GM12878 (cell line): Measurements from ENCODE around the gene EIF2S2.

Experiments
- CTCF ChIP-seq, 3 experiments: IDR thresholded peaks in 2 of 3; conservative IDR thresholded peaks in 1 of 3; 2 replicates each; pipeline ENCODE4 v1.5.1; 2011; ENCODE audit warnings: low read depth in 3 of 3, low read length in 3 of 3, mild to moderate bottlenecking in 3 of 3, control low read depth in 2 of 3, moderate library complexity in 2 of 3, inconsistent platforms in 1 of 3, mixed read lengths in 1 of 3; ENCODE audit not compliant: control insufficient read depth in 2 of 3, insufficient read depth in 1 of 3; ENCODE audit errors: extremely low read depth in 1 of 3
- ETV6 ChIP-seq, 2 experiments: fragments of 450-650 bp in 1 of 2; IDR thresholded peaks in 1 of 2; conservative IDR thresholded peaks in 1 of 2; 2 replicates each; pipeline ENCODE4 v1.6.1; 2014; ENCODE audit warnings: antibody characterized with exemption in 1 of 2, borderline replicate concordance in 1 of 2, low read depth in 1 of 2, mild to moderate bottlenecking in 1 of 2, moderate library complexity in 1 of 2
- JUND ChIP-seq: IDR thresholded peaks from 2 replicates; pipeline ENCODE4 v1.6.1; 2012; ENCODE audit warnings: low read depth, mild to moderate bottlenecking, low read length, improper control_type of control experiment, moderate library complexity
- MYB ChIP-seq: fragments of 150-350 bp; IDR thresholded peaks from 2 replicates; pipeline ENCODE4 v1.6.1; 2014; ENCODE audit warnings: mild to moderate bottlenecking, low read depth, low read length, borderline replicate concordance
- TCF12 ChIP-seq: IDR thresholded peaks from 2 replicates; pipeline ENCODE4 v1.6.1; 2011; ENCODE audit warnings: low read depth, mild to moderate bottlenecking, low read length

DNA sequence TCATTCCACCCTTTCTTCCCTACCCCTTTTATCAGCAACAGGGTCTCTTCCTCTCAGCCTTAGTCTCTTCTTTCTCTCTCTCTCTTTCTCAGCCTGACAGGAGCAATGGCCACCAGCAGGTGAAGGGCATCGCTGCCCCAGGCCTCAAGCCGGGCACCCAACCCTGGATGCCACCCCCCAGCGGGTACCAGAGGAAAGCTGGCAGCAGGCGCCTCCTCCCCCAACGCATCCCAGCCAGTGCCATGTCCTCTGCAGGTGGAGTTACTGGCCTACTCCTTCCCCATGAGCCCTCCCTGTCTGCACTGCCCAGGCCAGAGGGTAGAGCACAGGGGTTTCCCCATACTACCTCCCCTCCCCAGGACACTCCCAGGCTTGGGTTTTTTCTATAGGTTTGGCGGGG, 32.2 kb downstream of the EIF2S2 start:
- TF ChIP-seq CTCF (IDR thresholded peaks at IDR 0.05 in 2 of 3, conservative IDR thresholded peaks at IDR 0.05 in 1 of 3; ENCODE audit: control insufficient read depth in 2 of 3, extremely low read depth in 1 of 3, insufficient read depth in 1 of 3, low read depth in 3 of 3, low read length in 3 of 3): no peak
- no peak for TF ChIP-seq MYB
- no peak for TF ChIP-seq TCF12
- no peak for TF ChIP-seq ETV6 (conservative IDR thresholded peaks at IDR 0.05 in 1 of 2, IDR thresholded peaks at IDR 0.05 in 1 of 2; ENCODE audit: borderline replicate concordance in 1 of 2, low read depth in 1 of 2)
- no peak for TF ChIP-seq JUND
